Bronchial smooth muscle cell (primary cell): ENCODE data around the gene LARP4. TPM values are rescaled to one million over a fixed set of nuclear protein-coding genes. Genes with fewer than 3 reads are reported as not detected.

ENCODE experiments used
- total RNA-seq: library from RNA; depleted of rRNA; stranded (reverse); fragments of >200 nt; gene quantifications from 2 replicates; pipeline ENCODE4 v1.2.1, GENCODE V29; 2014

The LARP4 gene
- total RNA-seq: 18.9 and 25.5 TPM in 2 replicates

DNA sequence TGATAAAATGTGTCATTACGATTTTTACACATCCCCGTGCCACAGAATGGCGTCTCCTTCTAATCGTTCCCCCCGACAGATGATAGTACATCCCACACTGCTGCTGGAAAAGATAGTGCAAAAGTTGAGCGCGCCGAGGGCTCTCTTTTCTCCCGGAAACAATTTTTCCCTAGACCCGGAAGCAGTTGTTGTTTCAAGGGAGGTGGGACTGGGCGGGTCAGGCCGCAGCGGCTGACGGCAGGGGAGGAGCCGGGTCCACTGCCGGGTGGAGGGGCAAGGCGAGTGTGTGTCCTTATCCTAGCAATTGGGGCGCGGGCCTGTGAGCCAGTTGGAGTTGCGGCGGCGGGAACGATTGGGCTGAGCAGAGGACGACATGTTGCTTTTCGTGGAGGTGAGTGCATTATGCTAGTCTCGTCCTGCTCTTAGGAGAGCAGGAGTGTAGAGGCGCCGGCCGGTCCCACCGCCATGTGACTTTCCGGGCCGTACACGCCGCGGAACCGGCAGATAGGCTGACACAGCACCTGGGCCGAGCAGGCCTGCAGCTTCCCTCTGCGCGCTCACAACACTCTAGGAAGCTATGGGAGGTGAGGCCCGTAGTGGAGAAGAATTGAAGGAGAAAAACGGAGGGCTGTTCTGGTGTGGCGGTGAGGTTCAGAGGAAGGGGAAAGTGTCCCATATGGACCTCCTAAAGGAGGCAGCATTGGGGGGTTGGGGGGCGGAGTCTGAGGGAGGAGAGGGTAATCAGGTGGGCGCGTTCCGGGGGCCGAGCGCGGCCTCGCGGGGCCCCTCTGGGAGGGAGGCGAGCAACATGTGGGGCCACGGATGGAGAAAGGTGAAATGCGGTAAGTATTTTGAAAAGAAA is at the start of gene LARP4:
Gene LARP4 (plus strand): TSS at position 248 of the 862 bp plus-strand sequence. CDS start 126 bp downstream, at position 374.

DNA sequence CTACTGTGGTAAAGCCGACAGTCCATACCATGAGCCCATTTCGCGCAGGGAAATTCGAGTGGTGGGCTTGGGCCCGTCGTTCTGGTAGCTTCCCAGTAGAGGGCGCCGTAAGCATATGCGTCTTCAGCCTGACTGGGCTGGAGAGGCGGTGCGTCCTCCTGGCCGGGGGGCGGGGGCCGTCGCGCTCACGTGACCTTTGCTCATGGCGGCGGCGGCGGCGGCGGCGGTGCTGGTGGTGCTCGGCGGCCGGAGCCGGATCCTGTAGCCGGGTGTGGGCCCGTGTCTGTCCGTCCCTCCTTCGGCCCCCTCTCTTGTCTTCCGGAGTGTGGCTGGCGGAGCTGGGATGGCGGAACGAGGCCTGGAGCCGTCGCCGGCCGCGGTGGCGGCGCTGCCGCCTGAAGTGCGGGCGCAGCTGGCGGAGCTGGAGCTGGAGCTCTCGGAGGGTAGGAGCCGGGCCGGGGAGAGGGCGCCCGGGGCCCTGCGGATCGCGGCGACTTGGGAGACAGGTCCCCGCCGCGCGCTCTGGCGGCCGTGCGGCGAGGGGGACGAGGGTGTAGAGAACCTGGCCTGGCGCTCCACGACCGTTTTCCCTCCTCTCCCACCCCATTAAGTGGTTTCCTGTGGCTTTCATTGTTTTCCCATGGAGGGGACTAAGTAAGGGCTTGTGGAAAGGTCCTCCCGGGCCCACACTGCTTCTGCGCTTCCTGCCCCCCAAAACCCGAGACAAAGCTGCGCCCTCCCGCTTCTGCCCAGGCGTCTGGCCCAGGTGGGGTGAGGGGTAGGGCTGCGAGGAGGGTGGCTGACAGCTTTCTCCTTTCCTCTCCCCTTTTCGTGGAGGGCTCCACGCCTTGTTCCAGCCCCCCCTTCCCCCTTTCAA is 104.4 kb downstream of the LARP4 start, which contains the start of gene DIP2B:
Gene DIP2B (plus strand): TSS at position 188 of the 877 bp plus-strand sequence. CDS start 156 bp downstream, at position 344.

Other genes with a start within 250 kb of the LARP4 start
- gene CERS5, start 233.5 kb upstream of the LARP4 start, total RNA-seq: 40.7 and 41.1 TPM in 2 replicates
- 93.8 and 124 TPM in 2 replicates for gene LIMA1, start 117.4 kb upstream of the LARP4 start, total RNA-seq
- not detected in 2 replicates for gene FAM186A, start 4.3 kb upstream of the LARP4 start, total RNA-seq
- gene DIP2B, start 104.1 kb downstream of the LARP4 start, total RNA-seq: 15.5 and 17.2 TPM in 2 replicates